ENCODE results near the gene PCDH15. TPM values are rescaled to one million over a fixed set of nuclear protein-coding genes. Genes with fewer than 3 reads are reported as not detected.

PCDH15 gene
- total RNA-seq, 4 donors from 2014 or later = 0.32 TPM; not detected in 3

DNA sequence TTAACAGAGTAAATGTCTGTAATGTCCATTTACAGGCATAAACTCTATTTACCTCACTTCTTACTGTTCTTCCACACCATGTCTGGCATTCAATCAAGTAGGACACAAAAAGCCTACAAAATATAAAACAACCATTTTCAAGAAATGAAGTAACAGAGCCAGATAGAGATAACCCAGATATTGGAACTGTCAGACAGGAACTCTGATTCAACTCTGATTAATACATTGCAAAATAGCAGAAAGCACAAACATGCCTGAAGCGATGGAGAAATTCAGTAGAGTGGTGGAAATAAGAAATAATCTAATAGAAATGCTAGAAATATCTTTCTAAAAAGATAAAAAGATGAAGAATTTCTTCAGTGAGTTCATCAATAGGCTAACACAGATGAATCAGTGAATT lies 964.4 kb downstream of the PCDH15 start:
- ATAC-seq (ENCODE audit: low FRiP score) = peak; percentile 77
- TF ChIP-seq, protein P1, sequence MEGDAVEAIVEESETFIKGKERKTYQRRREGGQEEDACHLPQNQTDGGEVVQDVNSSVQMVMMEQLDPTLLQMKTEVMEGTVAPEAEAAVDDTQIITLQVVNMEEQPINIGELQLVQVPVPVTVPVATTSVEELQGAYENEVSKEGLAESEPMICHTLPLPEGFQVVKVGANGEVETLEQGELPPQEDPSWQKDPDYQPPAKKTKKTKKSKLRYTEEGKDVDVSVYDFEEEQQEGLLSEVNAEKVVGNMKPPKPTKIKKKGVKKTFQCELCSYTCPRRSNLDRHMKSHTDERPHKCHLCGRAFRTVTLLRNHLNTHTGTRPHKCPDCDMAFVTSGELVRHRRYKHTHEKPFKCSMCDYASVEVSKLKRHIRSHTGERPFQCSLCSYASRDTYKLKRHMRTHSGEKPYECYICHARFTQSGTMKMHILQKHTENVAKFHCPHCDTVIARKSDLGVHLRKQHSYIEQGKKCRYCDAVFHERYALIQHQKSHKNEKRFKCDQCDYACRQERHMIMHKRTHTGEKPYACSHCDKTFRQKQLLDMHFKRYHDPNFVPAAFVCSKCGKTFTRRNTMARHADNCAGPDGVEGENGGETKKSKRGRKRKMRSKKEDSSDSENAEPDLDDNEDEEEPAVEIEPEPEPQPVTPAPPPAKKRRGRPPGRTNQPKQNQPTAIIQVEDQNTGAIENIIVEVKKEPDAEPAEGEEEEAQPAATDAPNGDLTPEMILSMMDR (IDR thresholded peaks at IDR 0.05) = no peak
- no peak for DNase-seq (ENCODE audit: low spot score)

DNA sequence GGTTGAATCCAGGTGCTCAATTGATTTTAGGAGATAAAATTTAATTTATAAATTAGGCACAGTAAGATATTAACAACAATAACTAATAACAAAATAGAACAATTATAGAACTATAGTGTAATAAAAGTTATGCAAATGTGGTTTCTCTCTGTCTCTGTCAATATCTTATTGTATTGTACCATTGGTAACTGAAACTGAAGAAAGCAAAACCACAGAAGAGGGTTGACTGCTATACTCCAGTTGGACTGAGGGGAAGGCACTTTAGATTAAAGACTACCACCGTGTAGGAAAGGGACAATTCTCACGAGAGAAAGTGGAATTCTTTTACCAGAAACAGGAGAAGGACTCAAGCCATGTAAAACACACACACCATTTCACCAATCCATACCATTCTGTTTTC lies 967.1 kb downstream of the PCDH15 start:
- TF ChIP-seq, protein P1 (IDR thresholded peaks at IDR 0.05) = no peak
- ATAC-seq (ENCODE audit: low FRiP score) (no peak), DNase-seq (ENCODE audit: low spot score) (no peak)

DNA sequence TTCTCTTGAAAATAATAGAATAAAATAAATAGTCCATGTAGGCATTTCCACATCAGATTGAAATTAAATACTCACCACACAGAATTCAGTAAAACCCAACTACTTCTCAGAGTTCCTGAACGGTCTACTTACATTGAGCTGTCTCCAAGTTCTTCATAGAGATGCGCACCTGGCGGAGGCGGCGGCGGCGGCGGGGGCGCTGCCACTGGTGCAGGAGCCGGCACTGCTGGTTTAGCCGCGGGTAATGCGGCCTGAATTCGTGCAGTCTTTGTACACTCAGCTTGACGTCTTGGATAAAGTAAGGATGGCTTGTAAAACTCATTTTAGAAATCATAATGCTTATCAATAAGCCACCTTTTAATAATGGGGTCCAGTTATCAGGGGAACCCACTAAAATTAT lies 973.8 kb downstream of the PCDH15 start:
- TF ChIP-seq, protein P1 (IDR thresholded peaks at IDR 0.05) = no peak
- no peak for DNase-seq (ENCODE audit: low spot score)

DNA sequence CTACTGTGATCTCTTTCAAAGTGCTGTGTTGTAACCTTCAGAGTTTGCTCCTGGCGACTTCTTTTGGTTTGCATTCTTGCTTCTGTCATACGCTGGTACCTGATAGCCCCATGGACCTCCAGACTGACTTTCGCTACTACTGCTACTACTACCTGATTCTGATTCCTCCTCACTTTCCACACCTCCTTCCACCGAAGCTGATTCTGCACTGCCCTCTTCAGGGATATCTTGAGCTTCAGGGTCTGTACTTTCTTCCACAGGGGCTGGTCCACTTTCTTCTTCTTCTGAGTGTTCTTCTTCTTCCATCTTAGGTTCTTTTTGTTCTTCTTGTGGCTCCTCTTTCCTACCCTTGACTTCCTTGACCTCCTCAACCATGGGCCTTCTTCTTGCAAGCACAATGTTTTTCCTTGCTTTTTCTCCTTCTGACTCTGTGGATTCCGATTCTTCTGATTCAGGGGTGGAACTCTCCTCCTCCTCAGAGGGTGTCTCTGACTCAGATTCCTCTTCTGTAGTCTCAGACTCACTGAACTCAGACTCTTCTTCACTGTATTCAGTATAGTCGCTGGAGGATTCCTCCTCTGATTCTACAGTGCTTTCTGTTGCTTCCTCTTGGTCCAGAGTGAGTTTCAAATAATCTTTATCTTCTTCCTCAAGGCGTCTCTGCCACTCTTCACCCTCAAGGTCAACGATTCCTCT lies 992.2 kb downstream of the PCDH15 start:
- DNase-seq (ENCODE audit: low spot score) = no peak
- TF ChIP-seq, protein P1 (IDR thresholded peaks at IDR 0.05) = no peak
- no peak for ATAC-seq (ENCODE audit: low FRiP score)

More for the DNA sequence above, 973.8 kb downstream of the PCDH15 start:
- ATAC-seq (ENCODE audit: low FRiP score) = no peak

DNA sequence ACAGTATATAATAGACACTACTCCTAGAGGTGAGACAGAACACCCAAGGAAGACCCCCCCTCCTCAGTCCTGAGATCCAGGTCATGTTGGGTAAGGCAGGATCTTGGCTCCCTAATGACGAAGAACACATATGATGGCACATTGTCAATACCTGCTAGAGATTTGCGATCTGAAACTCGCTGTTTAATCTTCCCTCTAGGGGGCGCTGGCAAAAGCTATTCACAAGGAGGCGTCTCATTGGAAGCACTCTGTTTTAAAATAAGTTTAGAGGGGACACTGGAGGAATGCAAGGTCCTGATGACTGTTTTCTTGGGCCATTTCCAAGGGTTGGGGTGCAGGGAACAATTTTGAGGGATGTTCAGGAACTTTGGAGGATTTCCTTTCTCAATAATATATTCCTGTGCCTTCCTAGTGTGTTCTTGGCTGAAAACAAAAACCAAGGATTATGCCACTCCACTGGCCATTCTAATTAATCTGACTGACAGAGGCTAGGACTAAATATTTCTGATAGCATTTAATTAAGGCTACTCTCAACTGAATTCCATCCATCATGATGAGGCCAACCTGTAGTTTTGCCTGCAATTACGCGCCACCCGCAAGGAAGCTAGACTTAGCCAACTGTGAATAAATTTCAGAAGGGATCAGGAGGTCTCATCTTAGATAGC lies 1014.7 kb downstream of the PCDH15 start:
- ATAC-seq (ENCODE audit: low FRiP score) (no peak), DNase-seq (ENCODE audit: low spot score) (no peak)
- TF ChIP-seq, protein P1 (IDR thresholded peaks at IDR 0.05) = no peak

DNA sequence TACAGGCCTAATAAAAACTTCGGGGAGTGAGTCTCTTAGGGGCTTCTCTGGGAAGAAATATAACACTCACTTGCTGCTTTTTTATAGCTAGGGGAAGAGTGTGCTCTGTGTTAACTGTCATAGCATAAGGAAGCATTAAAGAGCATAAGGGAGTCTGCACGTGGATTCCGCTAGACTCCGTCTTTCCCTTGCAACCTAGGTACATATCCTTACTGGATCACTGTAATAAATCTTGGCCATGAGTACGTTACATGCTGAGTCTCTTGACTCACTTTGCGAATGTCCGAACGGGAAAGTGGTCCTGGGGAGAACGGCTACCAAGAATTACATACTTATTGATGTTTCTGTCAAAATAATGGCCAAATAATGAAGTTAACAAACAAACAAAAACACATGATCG lies 1029.3 kb downstream of the PCDH15 start:
- DNase-seq (ENCODE audit: low spot score) (no peak), ATAC-seq (ENCODE audit: low FRiP score) (no peak)
- TF ChIP-seq, protein P1 (IDR thresholded peaks at IDR 0.05) = no peak

DNA sequence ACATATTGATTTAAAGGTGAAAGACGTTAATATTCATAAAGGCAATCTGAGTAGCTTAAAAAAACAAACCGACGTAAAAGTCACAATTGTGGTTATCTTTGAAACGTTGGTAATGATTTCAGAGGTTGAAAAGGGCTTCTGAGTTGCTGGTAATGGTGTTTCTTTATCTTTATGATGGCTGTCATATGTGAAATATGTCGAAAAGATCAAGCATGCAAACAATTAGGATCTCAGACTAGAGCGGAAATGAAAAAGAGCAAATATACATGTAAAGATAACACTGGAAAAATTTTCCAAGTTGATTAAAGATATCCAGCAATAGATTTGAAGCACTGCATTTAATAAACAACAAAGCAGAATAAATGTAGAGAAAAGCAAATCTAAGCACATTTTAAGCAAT lies 1030.1 kb downstream of the PCDH15 start:
- TF ChIP-seq, protein P1 (IDR thresholded peaks at IDR 0.05) = no peak
- ATAC-seq (ENCODE audit: low FRiP score) = no peak
- no peak for DNase-seq (ENCODE audit: low spot score)

Data from omental fat pad (tissue), 4 donors.